ENCODE measurements around the gene CENPE. TPM values are rescaled to one million over a fixed set of nuclear protein-coding genes. Genes with fewer than 3 reads are reported as not detected.

CENPE gene
- 5.6 to 10.9 TPM (median 10.6 TPM) in 5 replicates for total RNA-seq (2022; extraction: Qiagen RNA extraction; ENCODE audit: low read depth)

DNA sequence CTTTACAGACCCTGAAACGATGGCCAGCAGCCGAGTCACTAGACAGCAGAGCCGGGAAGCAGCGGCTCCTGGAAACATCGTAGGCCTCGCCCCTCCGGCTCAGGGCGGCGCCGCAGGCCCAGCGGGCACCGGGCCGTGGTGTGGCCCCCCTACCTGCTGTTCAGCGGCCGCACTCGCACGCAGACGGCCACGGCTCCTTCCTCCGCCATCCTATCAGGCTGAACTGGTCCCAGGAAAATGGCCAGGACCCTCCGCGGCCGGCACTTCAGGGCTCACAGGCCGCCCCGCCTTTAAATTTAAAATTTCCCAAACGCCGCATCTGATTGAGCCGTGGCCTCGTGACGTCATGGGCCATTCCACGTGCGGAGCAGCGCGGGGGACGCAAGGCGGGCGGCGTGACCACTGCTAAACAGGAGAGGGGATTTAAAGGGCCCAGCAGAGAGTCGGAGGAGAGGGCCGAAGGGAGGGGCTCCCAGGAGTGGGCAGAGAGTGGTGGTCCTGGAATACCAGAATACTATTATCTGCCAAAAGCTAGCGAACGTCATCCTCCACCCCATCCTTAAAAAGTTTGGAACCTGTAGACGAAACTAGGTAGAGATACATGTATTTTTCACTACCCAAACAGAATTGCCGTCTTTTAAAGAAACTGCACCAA, at the start of gene CENPE:
Gene CENPE, minus strand, starts transcription at position 233 of the 655 bp plus-strand sequence. Its CDS starts 24 bp downstream, at position 209.

DNA sequence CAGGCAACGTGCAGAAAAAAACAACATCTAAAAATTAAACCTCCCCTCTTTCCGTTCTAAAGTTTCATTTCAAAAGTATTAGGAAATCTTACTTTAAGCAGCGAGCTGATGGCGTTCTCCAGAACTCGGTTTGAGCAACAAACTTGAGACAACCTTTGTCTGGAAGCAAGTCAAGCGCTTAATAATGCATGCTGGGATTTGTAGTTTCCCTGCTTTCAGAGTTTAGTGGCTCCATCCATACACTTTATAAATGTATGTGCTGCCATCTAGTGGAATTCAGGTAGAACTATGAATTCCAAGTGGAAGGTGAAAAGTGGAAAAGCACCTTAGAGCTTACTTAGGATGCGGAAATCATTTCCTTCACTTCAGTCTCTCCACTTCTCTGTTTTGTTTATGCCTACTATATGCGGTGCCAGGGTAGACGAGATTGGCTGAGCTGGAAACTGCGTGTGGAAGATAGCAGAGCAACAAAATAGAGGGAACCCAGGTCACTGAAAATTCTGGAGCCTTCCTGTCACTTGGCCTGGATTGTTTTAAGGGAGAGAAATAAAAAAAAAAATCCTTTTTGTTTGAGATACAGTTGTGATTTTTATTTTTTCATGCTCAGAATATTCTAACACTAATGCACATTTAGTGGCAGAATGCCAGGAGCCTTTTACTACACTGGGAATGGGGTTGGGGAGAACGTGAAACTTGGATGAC, 98.3 kb downstream of the CENPE start, which contains the start of gene BDH2:
Gene BDH2, minus strand, starts transcription at position 144 of the 702 bp plus-strand sequence. CDS start 3,580 bp downstream, outside the sequence.

DNA sequence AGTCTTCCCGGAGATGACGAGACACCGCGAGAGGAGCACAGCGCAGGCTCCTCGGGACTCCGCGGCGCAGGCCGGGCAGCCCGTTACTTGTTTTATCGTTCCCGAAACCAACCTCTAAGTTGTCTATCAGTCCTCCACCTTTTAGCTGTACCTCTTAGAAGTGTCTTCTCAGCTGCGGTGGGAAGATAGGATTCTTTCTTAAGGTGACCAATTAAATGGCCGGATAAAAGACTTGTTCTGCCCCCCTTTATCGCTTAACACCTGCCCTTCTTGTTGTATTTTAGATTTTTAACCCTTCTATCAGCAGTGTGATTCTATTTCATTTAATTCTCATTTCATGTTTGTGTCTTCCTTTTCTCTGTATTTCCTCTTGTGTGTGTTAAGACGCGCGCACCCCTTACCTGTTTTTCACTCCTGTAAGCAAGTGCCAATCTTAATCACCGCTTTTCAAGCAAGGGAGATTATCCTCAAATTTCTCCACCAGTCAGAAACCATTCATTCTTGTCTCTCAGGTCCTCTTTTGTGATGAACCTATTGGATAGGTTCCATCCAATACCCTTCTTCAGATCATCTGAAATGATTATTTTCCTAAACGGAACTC, 121.3 kb downstream of the CENPE start, which contains the start of gene SLC9B2:
Gene SLC9B2, minus strand, starts transcription at position 15 of the 601 bp plus-strand sequence. CDS start 9,211 bp downstream, outside the sequence.

Other genes with a start within 250 kb of the CENPE start
- gene SLC9B1, start 178.6 kb downstream of the CENPE start, total RNA-seq (2022; extraction: Qiagen RNA extraction; ENCODE audit: low read depth) = 0.09 to 0.28 TPM (median 0.11 TPM) in 3 of 5 replicates, not detected in the others
- 6.7 to 9.8 TPM (median 8.3 TPM) in 5 replicates for gene SLC9B2, start 121.6 kb downstream of the CENPE start, total RNA-seq (2022; extraction: Qiagen RNA extraction; ENCODE audit: low read depth)
- gene BDH2, start 98.5 kb downstream of the CENPE start, total RNA-seq (2022; extraction: Qiagen RNA extraction; ENCODE audit: low read depth) = 7.6 to 10.8 TPM (median 8.6 TPM) in 5 replicates

Data from A549 treated with DMSO at 1 μM for 4 hours (cell line).